ENCODE measurements around the gene VPS9D1.
A peak's percentile ranks its signal among the peaks of the same experiment; 100 is the strongest.

The VPS9D1 gene

DNA sequence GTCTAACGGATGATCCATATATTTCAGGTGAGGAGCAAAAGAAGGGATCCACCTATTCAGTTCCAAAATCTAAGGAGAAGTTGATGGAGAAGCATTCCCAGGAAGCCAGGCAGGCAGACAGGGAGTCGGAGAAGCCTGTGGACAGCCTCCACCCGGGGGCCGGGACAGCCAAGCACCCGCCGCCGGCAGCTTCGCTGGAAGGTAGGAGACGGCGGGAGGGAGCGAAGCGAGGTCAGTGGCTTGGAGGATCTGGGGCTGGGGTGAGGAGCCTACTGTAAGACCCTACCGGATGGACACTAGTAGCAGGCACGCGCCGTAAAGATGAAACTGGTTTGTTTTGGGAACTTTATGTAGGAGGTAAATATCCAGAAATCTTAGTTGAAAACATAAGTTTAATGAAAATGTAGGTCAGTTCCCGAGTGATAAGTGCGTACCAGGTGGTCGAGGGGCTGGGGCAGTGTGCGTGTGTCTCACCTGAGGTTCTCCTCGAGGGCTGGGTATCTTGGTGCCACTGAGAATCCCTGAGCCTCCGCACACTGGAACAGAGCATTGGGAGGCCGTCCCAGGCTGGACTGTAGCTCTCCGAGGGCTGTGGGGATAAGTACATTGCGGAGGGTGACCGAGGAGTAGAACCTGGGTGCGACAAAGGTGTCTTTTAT, 62.3 kb downstream of the VPS9D1 start:
- DNase-seq: no peak

- DNase-seq: peak; percentile 46
Measured at GRCh38 chr16:89657442-89658220, 63.1 kb downstream of the VPS9D1 start, which contains the start of the genes CHMP1A and SPATA33. CHMP1A (minus strand) TSS chr16:89657708; CDS start chr16:89657588, 120 bp downstream. SPATA33 (plus strand) TSS chr16:89657836; CDS start chr16:89657912, 76 bp downstream.

Measured in GF-D8 (cell line).